Nephron (organoid): Measurements from ENCODE around the gene PRRG2.

Source experiments
- H3K27ac Mint-ChIP-seq, 3 experiments: 2 replicates each; pipeline ENCODE4 v1.8.0; 2020; ENCODE audit warnings: mixed read lengths in 3 of 3, mild to moderate bottlenecking in 2 of 3, moderate library complexity in 1 of 3
- H3K27me3 Mint-ChIP-seq: 2 replicates; pipeline ENCODE4 v1.8.0; 2021; ENCODE audit warnings: low read depth, mild to moderate bottlenecking, moderate library complexity, mixed read lengths
- H3K36me3 Mint-ChIP-seq: 2 replicates; pipeline ENCODE4 v1.8.0; 2020; ENCODE audit warnings: low read depth, mixed read lengths
- H3K4me1 Mint-ChIP-seq: 2 replicates; pipeline ENCODE4 v1.8.0; 2020; ENCODE audit warnings: mixed read lengths
- H3K4me3 Mint-ChIP-seq, 3 experiments: 2 replicates each; pipeline ENCODE4 v1.8.0; 2020; ENCODE audit warnings: mild to moderate bottlenecking in 3 of 3, mixed read lengths in 3 of 3, moderate library complexity in 2 of 3
- H3K9me3 Mint-ChIP-seq: 2 replicates; pipeline ENCODE4 v1.8.0; 2020; ENCODE audit warnings: mixed read lengths
- CTCF ChIP-seq, 3 experiments: fragments of 200-600 bp; sonication (generic); IDR thresholded peaks; one replicate each; pipeline ENCODE4 v1.5.0; 2021; ENCODE audit warnings: antibody characterized with exemption in 3 of 3; ENCODE audit not compliant: unreplicated experiment in 3 of 3

PRRG2 gene

DNA sequence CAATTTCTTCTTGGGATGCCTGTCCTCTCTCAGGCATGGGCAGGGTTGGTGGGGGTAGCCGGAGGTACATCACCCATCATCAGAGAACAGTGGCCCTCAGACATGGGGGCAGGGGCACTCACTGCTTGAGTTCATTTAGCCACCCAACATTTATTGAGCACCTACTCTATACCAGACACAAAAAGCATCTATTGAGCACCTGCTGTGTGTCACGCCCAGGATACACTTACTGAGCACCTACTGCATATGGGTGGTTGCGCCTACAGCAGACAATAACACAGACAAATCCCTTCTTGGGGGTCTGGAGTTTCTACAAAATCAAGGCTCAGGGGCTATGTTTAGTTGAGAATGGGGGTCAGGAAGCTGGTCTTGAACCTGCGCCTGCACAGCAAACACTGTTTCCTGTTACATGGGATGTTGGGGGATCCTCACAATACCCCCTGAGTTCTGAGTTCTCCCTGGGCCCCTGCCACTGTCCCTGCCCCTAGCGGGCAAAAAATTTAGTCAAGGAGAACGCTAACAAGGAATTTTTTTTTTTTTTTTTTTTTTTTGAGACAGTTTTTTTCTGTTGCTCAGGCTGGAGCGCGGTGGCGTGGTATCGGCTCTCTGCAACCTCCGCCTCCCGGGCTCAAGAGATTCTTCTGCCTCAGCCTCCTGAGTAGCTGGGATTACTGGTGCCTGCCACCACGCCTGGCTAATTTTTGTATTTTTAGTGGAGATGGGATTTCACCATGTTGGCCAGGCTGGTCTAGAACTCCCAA, 41.7 kb upstream of the PRRG2 start:
- no peak for TF ChIP-seq CTCF (IDR thresholded peaks at IDR 0.05; ENCODE audit: unreplicated experiment in 3 of 3)
- Mint-ChIP-seq H3K36me3 (peaks cover 8% of the 10 kb centered on the region), H3K4me1 (peaks cover 11% of the 10 kb centered on the region), H3K9me3 (no peaks in the 10 kb centered on the region), H3K27me3 (no peaks in the 10 kb centered on the region), H3K27ac (no peak overlapping the region), H3K4me3 (no peak overlapping the region)

DNA sequence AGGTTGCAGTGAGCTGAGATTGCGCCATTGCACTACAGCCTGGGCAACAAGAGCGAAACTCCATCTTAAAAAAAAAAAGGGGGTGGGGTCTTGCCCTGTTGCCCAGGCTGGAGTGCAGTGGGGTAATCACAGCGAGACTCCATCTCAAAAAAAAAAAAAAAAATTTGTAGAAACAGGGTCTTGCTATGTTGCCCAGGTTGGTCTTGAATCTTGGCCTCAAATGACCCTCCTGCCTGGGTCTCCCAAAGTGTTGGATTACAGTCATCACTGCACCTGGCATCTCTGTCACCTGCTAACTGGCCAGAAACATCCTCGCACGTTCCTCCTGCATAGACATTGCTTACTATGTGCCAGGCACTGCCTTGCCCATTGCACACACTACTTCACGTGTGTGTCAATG, 39.2 kb upstream of the PRRG2 start:
- Mint-ChIP-seq H3K4me1 (peaks cover 10% of the 10 kb centered on the region), H3K36me3 (peaks cover 8% of the 10 kb centered on the region), H3K4me3 (no peak overlapping the region), H3K27me3 (no peaks in the 10 kb centered on the region), H3K9me3 (no peaks in the 10 kb centered on the region), H3K27ac (no peak overlapping the region)
- no peak for TF ChIP-seq CTCF (IDR thresholded peaks at IDR 0.05; ENCODE audit: unreplicated experiment in 3 of 3)

GRCh38 chr19:49542446-49542845, 38.7 kb upstream of the PRRG2 start:
- H3K4me1 Mint-ChIP-seq = peaks cover 14% of the 10 kb centered on the region
- no peak overlapping the region for H3K27ac Mint-ChIP-seq
- no peaks in the 10 kb centered on the region for H3K9me3 Mint-ChIP-seq
- no peak overlapping the region for H3K4me3 Mint-ChIP-seq
- H3K36me3 Mint-ChIP-seq = peaks cover 8% of the 10 kb centered on the region
- TF ChIP-seq CTCF (IDR thresholded peaks at IDR 0.05; ENCODE audit: unreplicated experiment in 3 of 3) = no peak
- no peaks in the 10 kb centered on the region for H3K27me3 Mint-ChIP-seq

DNA sequence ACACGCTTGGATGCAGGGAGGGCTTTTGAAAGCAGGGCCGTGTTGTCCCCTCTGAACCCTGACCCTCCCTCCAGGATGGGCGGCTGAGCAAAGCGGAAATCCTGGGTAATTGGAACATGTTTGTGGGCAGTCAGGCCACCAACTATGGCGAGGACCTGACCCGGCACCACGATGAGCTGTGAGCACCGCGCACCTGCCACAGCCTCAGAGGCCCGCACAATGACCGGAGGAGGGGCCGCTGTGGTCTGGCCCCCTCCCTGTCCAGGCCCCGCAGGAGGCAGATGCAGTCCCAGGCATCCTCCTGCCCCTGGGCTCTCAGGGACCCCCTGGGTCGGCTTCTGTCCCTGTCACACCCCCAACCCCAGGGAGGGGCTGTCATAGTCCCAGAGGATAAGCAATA, 38.1 kb upstream of the PRRG2 start:
- Mint-ChIP-seq H3K27me3 (no peaks in the 10 kb centered on the region), H3K4me1 (peaks cover 14% of the 10 kb centered on the region), H3K36me3 (peaks cover 8% of the 10 kb centered on the region), H3K9me3 (no peaks in the 10 kb centered on the region), H3K4me3 (no peak overlapping the region), H3K27ac (no peak overlapping the region)
- no peak for TF ChIP-seq CTCF (IDR thresholded peaks at IDR 0.05; ENCODE audit: unreplicated experiment in 3 of 3)

GRCh38 chr19:49544154-49544553, 37.0 kb upstream of the PRRG2 start:
- no peak for TF ChIP-seq CTCF (IDR thresholded peaks at IDR 0.05; ENCODE audit: unreplicated experiment in 3 of 3)
- Mint-ChIP-seq H3K36me3 (peaks cover 8% of the 10 kb centered on the region), H3K4me1 (peaks cover 14% of the 10 kb centered on the region), H3K9me3 (no peaks in the 10 kb centered on the region), H3K27ac (peak overlapping the region in 2 of 3 experiments; percentile 14 to 28), H3K27me3 (no peaks in the 10 kb centered on the region), H3K4me3 (no peak overlapping the region)
